ENCODE results near the gene ADAMTS6.

The ADAMTS6 gene

DNA sequence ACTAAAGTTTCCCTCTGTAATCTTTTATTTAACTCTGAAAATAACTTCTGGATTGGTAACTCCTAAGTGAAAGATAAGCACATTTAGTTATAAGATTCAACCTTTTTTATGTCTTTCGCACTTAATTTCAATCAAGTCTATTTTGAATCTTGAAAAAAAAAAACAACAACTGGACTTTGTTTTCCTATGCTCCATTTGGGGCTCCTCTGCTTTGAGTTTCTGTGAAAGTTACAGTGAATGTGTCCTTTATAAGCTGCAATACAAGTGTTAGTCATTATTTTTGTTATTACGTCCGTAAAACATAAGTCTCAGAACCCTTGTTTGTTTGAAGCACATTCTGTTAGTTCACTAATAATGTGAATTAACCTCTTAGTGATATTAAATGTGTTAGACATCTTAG lies 276.8 kb downstream of the ADAMTS6 start (continued):
- TF ChIP-seq ZNF23 (tag by site-specific recombination; IDR thresholded peaks at IDR 0.05; ENCODE audit: borderline replicate concordance), result no peak

DNA sequence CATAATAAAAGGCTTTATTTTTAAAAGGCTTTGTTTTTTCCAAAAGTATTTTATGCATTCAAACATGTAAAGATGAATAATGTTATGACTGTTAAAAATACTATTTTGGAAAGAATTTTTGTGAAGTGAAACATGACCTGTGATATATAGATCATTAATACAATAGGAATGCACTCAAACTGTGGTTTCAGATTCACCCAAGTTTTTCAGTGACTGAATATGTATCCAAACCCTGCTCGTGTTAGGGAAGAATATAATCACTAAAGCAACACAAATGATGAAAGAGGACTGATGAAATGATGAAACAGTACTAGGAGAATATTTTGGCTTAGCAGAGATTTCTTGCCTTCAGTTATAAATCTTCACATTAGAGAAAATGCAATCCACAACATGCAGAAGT lies 278.0 kb downstream of the ADAMTS6 start:
- POLR2A ChIA-PET, result no interaction called here
- CTCF ChIA-PET, result interaction anchor here (1.2 kb wide), 1 partner anchor 11 kb away, joined by 4 read pairs; no protein-coding TSS in a partner anchor
- TF ChIP-seq, protein P1, sequence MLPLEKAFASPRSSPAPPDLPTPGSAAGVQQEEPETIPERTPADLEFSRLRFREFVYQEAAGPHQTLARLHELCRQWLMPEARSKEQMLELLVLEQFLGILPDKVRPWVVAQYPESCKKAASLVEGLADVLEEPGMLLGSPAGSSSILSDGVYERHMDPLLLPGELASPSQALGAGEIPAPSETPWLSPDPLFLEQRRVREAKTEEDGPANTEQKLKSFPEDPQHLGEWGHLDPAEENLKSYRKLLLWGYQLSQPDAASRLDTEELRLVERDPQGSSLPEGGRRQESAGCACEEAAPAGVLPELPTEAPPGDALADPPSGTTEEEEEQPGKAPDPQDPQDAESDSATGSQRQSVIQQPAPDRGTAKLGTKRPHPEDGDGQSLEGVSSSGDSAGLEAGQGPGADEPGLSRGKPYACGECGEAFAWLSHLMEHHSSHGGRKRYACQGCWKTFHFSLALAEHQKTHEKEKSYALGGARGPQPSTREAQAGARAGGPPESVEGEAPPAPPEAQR (tag by site-specific recombination; IDR thresholded peaks at IDR 0.05), result no peak
- H3K36me3 ChIP-seq (ENCODE audit: control insufficient read depth in 2 of 2, insufficient read depth in 1 of 2, low read length in 2 of 2), result no peaks in the 10 kb centered on the region; a peak in 1 of 3 replicates
- no peak overlapping the region for H3K27ac ChIP-seq (ENCODE audit: extremely low read depth, low read depth, low read length)
- H3K4me3 ChIP-seq (ENCODE audit: low read depth, low read length), result no peak overlapping the region
- H3K9me3 ChIP-seq (ENCODE audit: control insufficient read depth, insufficient read depth, low read depth, low read length), result no peaks in the 10 kb centered on the region
- peaks cover 4% of the 10 kb centered on the region for H3K4me1 ChIP-seq (ENCODE audit: control insufficient read depth, insufficient read depth, low read length)

DNA sequence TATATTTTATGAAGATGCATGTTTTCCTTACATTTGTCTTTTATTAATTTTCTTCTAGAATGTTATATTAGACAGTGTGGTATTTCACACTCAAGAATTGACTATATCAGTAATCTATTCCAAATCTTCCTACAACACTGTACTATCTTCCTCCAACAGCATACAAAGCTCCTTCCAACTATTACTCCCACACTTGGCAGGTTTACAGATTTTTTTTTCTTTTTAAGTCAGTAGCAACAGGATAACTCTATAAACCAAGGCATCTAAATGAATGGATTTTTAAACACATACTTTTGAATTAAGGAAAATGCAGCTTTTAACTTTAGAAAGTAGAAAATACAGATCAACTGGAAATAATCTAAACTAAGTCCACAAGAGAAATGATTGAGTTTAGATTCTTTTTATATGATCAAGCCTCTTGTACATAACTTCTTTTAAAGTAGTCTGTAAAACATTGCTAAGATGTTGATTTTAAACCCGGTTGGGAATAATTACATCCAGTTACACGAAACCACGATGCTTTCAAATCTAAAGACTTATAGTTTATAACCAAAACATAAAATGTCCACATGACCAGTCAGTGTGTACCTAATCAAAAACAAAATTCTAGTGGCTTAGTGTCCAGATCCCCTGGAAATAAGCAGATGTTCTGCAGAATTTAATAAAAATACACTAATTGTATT lies 281.6 kb downstream of the ADAMTS6 start:
- Histone ChIP-seq H3K27ac (ENCODE audit: extremely low read depth, low read depth, low read length) (no peak overlapping the region), H3K4me3 (ENCODE audit: low read depth, low read length) (no peak overlapping the region), H3K9me3 (ENCODE audit: control insufficient read depth, insufficient read depth, low read depth, low read length) (no peaks in the 10 kb centered on the region), H3K4me1 (ENCODE audit: control insufficient read depth, insufficient read depth, low read length) (peaks cover 4% of the 10 kb centered on the region), H3K36me3 (ENCODE audit: control insufficient read depth in 2 of 2, insufficient read depth in 1 of 2, low read length in 2 of 2) (no peaks in the 10 kb centered on the region)
- ChIA-PET CTCF (interaction anchor here (0.8 kb wide), 1 partner anchor 193 kb away, joined by 4 read pairs; no protein-coding TSS in a partner anchor), POLR2A (no interaction called here)
- TF ChIP-seq, protein P2, sequence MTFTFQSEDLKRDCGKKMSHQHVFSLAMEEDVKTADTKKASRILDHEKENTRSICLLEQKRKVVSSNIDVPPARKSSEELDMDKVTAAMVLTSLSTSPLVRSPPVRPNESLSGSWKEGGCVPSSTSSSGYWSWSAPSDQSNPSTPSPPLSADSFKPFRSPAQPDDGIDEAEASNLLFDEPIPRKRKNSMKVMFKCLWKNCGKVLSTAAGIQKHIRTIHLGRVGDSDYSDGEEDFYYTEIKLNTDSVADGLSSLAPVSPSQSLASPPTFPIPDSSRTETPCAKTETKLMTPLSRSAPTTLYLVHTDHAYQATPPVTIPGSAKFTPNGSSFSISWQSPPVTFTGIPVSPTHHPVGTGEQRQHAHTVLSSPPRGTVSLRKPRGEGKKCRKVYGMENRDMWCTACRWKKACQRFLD (tag by site-specific recombination; IDR thresholded peaks at IDR 0.05), result no peak
- TF ChIP-seq ZNF37A (tag by site-specific recombination; IDR thresholded peaks at IDR 0.05) (no peak), ZNF341 (tag by site-specific recombination; IDR thresholded peaks at IDR 0.05; ENCODE audit: low read depth) (no peak), SP3 (tag by site-specific recombination; IDR thresholded peaks at IDR 0.05) (no peak), ZBTB7A (tag by site-specific recombination; IDR thresholded peaks at IDR 0.05; ENCODE audit: low read depth) (no peak), ZNF837 (tag by site-specific recombination; IDR thresholded peaks at IDR 0.05) (no peak), ZNF776 (tag by site-specific recombination; IDR thresholded peaks at IDR 0.05; ENCODE audit: borderline replicate concordance) (no peak), ZNF830 (tag by site-specific recombination; IDR thresholded peaks at IDR 0.05; ENCODE audit: low read depth) (no peak), ZNF510 (tag by site-specific recombination; IDR thresholded peaks at IDR 0.05; ENCODE audit: insufficient replicate concordance) (no peak), WT1 (tag by site-specific recombination; IDR thresholded peaks at IDR 0.05) (no peak), ZNF501 (tag by site-specific recombination; IDR thresholded peaks at IDR 0.05) (no peak), ZNF777 (tag by site-specific recombination; IDR thresholded peaks at IDR 0.05; ENCODE audit: borderline replicate concordance) (no peak), HOXA7 (CRISPR knock-in tag; IDR thresholded peaks at IDR 0.05; ENCODE audit: borderline replicate concordance) (no peak), FEZF1 (tag by site-specific recombination; IDR thresholded peaks at IDR 0.05) (no peak)
- TF ChIP-seq, protein P3, sequence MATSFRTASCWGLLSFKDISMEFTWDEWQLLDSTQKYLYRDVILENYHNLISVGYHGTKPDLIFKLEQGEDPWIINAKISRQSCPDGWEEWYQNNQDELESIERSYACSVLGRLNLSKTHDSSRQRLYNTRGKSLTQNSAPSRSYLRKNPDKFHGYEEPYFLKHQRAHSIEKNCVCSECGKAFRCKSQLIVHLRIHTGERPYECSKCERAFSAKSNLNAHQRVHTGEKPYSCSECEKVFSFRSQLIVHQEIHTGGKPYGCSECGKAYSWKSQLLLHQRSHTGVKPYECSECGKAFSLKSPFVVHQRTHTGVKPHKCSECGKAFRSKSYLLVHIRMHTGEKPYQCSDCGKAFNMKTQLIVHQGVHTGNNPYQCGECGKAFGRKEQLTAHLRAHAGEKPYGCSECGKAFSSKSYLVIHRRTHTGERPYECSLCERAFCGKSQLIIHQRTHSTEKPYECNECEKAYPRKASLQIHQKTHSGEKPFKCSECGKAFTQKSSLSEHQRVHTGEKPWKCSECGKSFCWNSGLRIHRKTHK (tag by site-specific recombination; IDR thresholded peaks at IDR 0.05), result no peak
- TF ChIP-seq, protein P4, sequence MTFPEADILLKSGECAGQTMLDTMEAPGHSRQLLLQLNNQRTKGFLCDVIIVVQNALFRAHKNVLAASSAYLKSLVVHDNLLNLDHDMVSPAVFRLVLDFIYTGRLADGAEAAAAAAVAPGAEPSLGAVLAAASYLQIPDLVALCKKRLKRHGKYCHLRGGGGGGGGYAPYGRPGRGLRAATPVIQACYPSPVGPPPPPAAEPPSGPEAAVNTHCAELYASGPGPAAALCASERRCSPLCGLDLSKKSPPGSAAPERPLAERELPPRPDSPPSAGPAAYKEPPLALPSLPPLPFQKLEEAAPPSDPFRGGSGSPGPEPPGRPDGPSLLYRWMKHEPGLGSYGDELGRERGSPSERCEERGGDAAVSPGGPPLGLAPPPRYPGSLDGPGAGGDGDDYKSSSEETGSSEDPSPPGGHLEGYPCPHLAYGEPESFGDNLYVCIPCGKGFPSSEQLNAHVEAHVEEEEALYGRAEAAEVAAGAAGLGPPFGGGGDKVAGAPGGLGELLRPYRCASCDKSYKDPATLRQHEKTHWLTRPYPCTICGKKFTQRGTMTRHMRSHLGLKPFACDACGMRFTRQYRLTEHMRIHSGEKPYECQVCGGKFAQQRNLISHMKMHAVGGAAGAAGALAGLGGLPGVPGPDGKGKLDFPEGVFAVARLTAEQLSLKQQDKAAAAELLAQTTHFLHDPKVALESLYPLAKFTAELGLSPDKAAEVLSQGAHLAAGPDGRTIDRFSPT (tag by site-specific recombination; IDR thresholded peaks at IDR 0.05), result no peak
- TF ChIP-seq, protein P5, sequence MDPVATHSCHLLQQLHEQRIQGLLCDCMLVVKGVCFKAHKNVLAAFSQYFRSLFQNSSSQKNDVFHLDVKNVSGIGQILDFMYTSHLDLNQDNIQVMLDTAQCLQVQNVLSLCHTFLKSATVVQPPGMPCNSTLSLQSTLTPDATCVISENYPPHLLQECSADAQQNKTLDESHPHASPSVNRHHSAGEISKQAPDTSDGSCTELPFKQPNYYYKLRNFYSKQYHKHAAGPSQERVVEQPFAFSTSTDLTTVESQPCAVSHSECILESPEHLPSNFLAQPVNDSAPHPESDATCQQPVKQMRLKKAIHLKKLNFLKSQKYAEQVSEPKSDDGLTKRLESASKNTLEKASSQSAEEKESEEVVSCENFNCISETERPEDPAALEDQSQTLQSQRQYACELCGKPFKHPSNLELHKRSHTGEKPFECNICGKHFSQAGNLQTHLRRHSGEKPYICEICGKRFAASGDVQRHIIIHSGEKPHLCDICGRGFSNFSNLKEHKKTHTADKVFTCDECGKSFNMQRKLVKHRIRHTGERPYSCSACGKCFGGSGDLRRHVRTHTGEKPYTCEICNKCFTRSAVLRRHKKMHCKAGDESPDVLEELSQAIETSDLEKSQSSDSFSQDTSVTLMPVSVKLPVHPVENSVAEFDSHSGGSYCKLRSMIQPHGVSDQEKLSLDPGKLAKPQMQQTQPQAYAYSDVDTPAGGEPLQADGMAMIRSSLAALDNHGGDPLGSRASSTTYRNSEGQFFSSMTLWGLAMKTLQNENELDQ (tag by site-specific recombination; IDR thresholded peaks at IDR 0.05; ENCODE audit: low read depth), result no peak
- TF ChIP-seq, protein P6, sequence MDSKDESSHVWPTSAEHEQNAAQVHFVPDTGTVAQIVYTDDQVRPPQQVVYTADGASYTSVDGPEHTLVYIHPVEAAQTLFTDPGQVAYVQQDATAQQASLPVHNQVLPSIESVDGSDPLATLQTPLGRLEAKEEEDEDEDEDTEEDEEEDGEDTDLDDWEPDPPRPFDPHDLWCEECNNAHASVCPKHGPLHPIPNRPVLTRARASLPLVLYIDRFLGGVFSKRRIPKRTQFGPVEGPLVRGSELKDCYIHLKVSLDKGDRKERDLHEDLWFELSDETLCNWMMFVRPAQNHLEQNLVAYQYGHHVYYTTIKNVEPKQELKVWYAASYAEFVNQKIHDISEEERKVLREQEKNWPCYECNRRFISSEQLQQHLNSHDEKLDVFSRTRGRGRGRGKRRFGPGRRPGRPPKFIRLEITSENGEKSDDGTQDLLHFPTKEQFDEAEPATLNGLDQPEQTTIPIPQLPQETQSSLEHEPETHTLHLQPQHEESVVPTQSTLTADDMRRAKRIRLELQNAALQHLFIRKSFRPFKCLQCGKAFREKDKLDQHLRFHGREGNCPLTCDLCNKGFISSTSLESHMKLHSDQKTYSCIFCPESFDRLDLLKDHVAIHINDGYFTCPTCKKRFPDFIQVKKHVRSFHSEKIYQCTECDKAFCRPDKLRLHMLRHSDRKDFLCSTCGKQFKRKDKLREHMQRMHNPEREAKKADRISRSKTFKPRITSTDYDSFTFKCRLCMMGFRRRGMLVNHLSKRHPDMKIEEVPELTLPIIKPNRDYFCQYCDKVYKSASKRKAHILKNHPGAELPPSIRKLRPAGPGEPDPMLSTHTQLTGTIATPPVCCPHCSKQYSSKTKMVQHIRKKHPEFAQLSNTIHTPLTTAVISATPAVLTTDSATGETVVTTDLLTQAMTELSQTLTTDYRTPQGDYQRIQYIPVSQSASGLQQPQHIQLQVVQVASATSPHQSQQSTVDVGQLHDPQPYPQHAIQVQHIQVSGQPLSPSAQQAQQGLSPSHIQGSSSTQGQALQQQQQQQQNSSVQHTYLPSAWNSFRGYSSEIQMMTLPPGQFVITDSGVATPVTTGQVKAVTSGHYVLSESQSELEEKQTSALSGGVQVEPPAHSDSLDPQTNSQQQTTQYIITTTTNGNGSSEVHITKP (tag by site-specific recombination; IDR thresholded peaks at IDR 0.05), result no peak

Measured in HEK293 (cell line).